H1 (cell line): ENCODE results near the gene FAM149A. TPM values are rescaled to one million over a fixed set of nuclear protein-coding genes. Genes with fewer than 3 reads are reported as not detected.

Experiments used
- CTCF ChIA-PET: fragments of 300-600 bp; sonication (Branson Sonifier 250); formaldehyde crosslinking; loops from one replicate; lab custom pipeline; 2021; ENCODE audit not compliant: partially characterized antibody; lab: Charles Lee
- POLR2A ChIA-PET: fragments of 300-600 bp; sonication (Branson Sonifier 250); formaldehyde crosslinking; loops from one replicate; lab custom pipeline; 2021; ENCODE audit warnings: inconsistent platforms; ENCODE audit not compliant: partially characterized antibody; lab: Charles Lee
- DNase-seq, 2 experiments: peaks; one replicate each; pipeline versions ENCODE4 v3.0.0 to v3.0.0-alpha.2; 2010 to 2022; ENCODE audit warnings: low spot score in 2 of 2, low read depth in 1 of 2, mixed read lengths in 1 of 2
- FAIRE-seq: peaks from 2 replicates; lab custom pipeline; 2011; peaks lifted over from hg19 to GRCh38; lab: Jason Lieb, UNC
- H2AFZ ChIP-seq: 2 replicates; pipeline ENCODE4 v1.8.1; 2012; ENCODE audit warnings: low read length, inconsistent platforms
- H2AK5ac ChIP-seq: 2 replicates; pipeline ENCODE4 v1.6.1; 2013; ENCODE audit warnings: low read depth, low read length
- H2BK120ac ChIP-seq: replicated peaks from 2 replicates; pipeline ENCODE3; 2013; ENCODE audit warnings: low read depth, low read length, inconsistent platforms
- H2BK12ac ChIP-seq: 2 replicates; pipeline ENCODE4 v1.6.1; 2013; ENCODE audit warnings: low read depth, low read length
- H2BK15ac ChIP-seq: 2 replicates; pipeline ENCODE4 v1.6.1; 2013; ENCODE audit warnings: low read length
- H2BK20ac ChIP-seq: 2 replicates; pipeline ENCODE4 v1.6.1; 2013; ENCODE audit warnings: low read length
- H2BK5ac ChIP-seq: 2 replicates; pipeline ENCODE4 v1.6.1; 2013; ENCODE audit warnings: low read depth, low read length
- H3K14ac ChIP-seq: 2 replicates; pipeline ENCODE4 v1.6.1; 2013; ENCODE audit warnings: inconsistent platforms; ENCODE audit not compliant: insufficient read length
- H3K18ac ChIP-seq: 2 replicates; pipeline ENCODE4 v1.6.1; 2013; ENCODE audit warnings: low read length; ENCODE audit errors: extremely low read depth
- H3K23ac ChIP-seq: 2 replicates; pipeline ENCODE4 v1.6.1; 2013; ENCODE audit warnings: inconsistent platforms; ENCODE audit not compliant: insufficient read length
- H3K23me2 ChIP-seq: 2 replicates; pipeline ENCODE4 v1.6.1; 2013; ENCODE audit warnings: low read depth, low read length
- H3K27ac ChIP-seq: 2 replicates; pipeline ENCODE4 v1.6.1; 2011; ENCODE audit warnings: low read depth, low read length, inconsistent platforms
- H3K27me3 ChIP-seq, 4 experiments: replicated peaks in 1 of 4; 1 replicate in 1 of 4; 2 replicates in 3 of 4; pipeline versions ENCODE4 v1.6.1 to v1.8.1; 2011 to 2013; ENCODE audit warnings: low read length in 3 of 4, mild to moderate bottlenecking in 3 of 4, inconsistent platforms in 2 of 4, mixed read lengths in 2 of 4, moderate library complexity in 1 of 4; ENCODE audit not compliant: control insufficient read depth in 3 of 4, insufficient read depth in 3 of 4; ENCODE audit errors: extremely low read depth in 1 of 4
- H3K36me3 ChIP-seq, 4 experiments: 2 replicates each; pipeline versions ENCODE4 v1.6.1 to v1.8.1; 2011 to 2013; ENCODE audit warnings: mild to moderate bottlenecking in 4 of 4, low read length in 3 of 4, moderate library complexity in 2 of 4, control low read depth in 1 of 4, inconsistent platforms in 1 of 4; ENCODE audit not compliant: insufficient read depth in 4 of 4, control insufficient read depth in 2 of 4
- H3K4ac ChIP-seq: replicated peaks from 2 replicates; pipeline ENCODE3; 2013; ENCODE audit warnings: low read length, low read depth, mixed read lengths, inconsistent platforms; ENCODE audit not compliant: insufficient read length
- H3K4me1 ChIP-seq, 4 experiments: replicated peaks in 1 of 4; 1 replicate in 1 of 4; 2 replicates in 3 of 4; pipeline versions ENCODE4 v1.6.1 to v1.8.1; 2011 to 2013; ENCODE audit warnings: low read length in 3 of 4, inconsistent platforms in 2 of 4, mixed read lengths in 1 of 4; ENCODE audit not compliant: insufficient read depth in 4 of 4, control insufficient read depth in 3 of 4
- H3K4me2 ChIP-seq, 2 experiments: 2 replicates each; pipeline versions ENCODE4 v1.6.1 to v1.8.1; 2011 to 2013; ENCODE audit warnings: low read depth in 2 of 2, low read length in 2 of 2, control low read depth in 1 of 2, inconsistent platforms in 1 of 2, mild to moderate bottlenecking in 1 of 2; ENCODE audit not compliant: insufficient read depth in 1 of 2
- H3K4me3 ChIP-seq, 4 experiments: fragments of 200-600, 300-600 bp in 1 of 4; sonication (generic), shearing (Covaris generic), sonication (Bioruptor Twin) in 1 of 4; 2 replicates each; pipeline versions ENCODE4 v1.5.1 to v1.8.1; 2011 to 2016; ENCODE audit warnings: low read length in 4 of 4, low read depth in 3 of 4, control low read depth in 2 of 4, inconsistent platforms in 2 of 4, mild to moderate bottlenecking in 2 of 4, mixed read lengths in 1 of 4, moderate library complexity in 1 of 4; ENCODE audit not compliant: insufficient read depth in 2 of 4; ENCODE audit errors: extremely low read depth in 1 of 4
- H3K56ac ChIP-seq: replicated peaks from 2 replicates; pipeline ENCODE3; 2013; ENCODE audit warnings: low read depth, mild to moderate bottlenecking, mixed read lengths, low read length, inconsistent platforms; ENCODE audit not compliant: insufficient read length
- H3K79me1 ChIP-seq: 2 replicates; pipeline ENCODE4 v1.6.1; 2013; ENCODE audit warnings: low read depth, low read length, control low read depth
- H3K79me2 ChIP-seq, 2 experiments: 2 replicates each; pipeline versions ENCODE4 v1.6.1 to v1.8.1; 2012 to 2013; ENCODE audit warnings: low read length in 2 of 2, mild to moderate bottlenecking in 2 of 2, inconsistent platforms in 1 of 2; ENCODE audit not compliant: insufficient read depth in 2 of 2, control insufficient read depth in 1 of 2
- H3K9ac ChIP-seq, 4 experiments: replicated peaks in 1 of 4; 1 replicate in 1 of 4; 2 replicates in 3 of 4; pipeline versions ENCODE4 v1.6.1 to v1.8.1; 2011 to 2013; ENCODE audit warnings: low read depth in 3 of 4, low read length in 3 of 4, control low read depth in 2 of 4, mild to moderate bottlenecking in 2 of 4, moderate library complexity in 2 of 4, inconsistent platforms in 1 of 4; ENCODE audit errors: extremely low read depth in 1 of 4
- H3K9me3 ChIP-seq, 2 experiments: 2 replicates each; pipeline versions ENCODE4 v1.6.1 to v1.8.1; 2012 to 2013; ENCODE audit warnings: mild to moderate bottlenecking in 2 of 2, moderate library complexity in 2 of 2, control low read depth in 1 of 2, inconsistent platforms in 1 of 2, low read depth in 1 of 2, low read length in 1 of 2, mixed read lengths in 1 of 2; ENCODE audit not compliant: insufficient read depth in 2 of 2
- H4K20me1 ChIP-seq, 2 experiments: replicated peaks in 1 of 2; 2 replicates each; pipeline versions ENCODE3 to v1.8.1; 2011 to 2013; ENCODE audit warnings: inconsistent platforms in 2 of 2, low read length in 2 of 2, mild to moderate bottlenecking in 1 of 2; ENCODE audit not compliant: insufficient read depth in 2 of 2, control insufficient read depth in 1 of 2
- H4K5ac ChIP-seq: 2 replicates; pipeline ENCODE4 v1.6.1; 2013; ENCODE audit warnings: low read length, low read depth, mixed read lengths, inconsistent platforms; ENCODE audit not compliant: insufficient read length
- H4K8ac ChIP-seq: 2 replicates; pipeline ENCODE4 v1.8.0; 2013; ENCODE audit warnings: mild to moderate bottlenecking, moderate library complexity, low read length, inconsistent platforms; ENCODE audit not compliant: insufficient read depth; ENCODE audit errors: extremely low read depth
- H4K91ac ChIP-seq: replicated peaks from 2 replicates; pipeline ENCODE3; 2013; ENCODE audit warnings: low read length, mixed read lengths, inconsistent platforms; ENCODE audit not compliant: insufficient read length
- FOSL1 ChIP-seq: IDR thresholded peaks from 2 replicates; pipeline ENCODE4 v1.6.1; 2011; ENCODE audit warnings: mild to moderate bottlenecking, low read depth, low read length, moderate library complexity; ENCODE audit not compliant: insufficient read depth
- GABPA ChIP-seq: IDR thresholded peaks from 2 replicates; pipeline ENCODE4 v1.6.1; 2011; ENCODE audit warnings: mild to moderate bottlenecking, low read length, moderate library complexity, borderline replicate concordance; ENCODE audit not compliant: insufficient read depth
- HDAC6 ChIP-seq: IDR thresholded peaks from one replicate; pipeline ENCODE4 v1.7.1; 2012; ENCODE audit warnings: low read depth, mild to moderate bottlenecking, inconsistent platforms, low read length, moderate library complexity
- KDM4A ChIP-seq: IDR thresholded peaks from one replicate; pipeline ENCODE4 v1.7.1; 2012; ENCODE audit warnings: low read depth, mild to moderate bottlenecking, moderate library complexity, low read length, inconsistent platforms; ENCODE audit not compliant: severe bottlenecking
- RBBP5 ChIP-seq: IDR thresholded peaks from 2 replicates; pipeline ENCODE4 v1.7.1; 2012; ENCODE audit warnings: low read depth, mild to moderate bottlenecking, inconsistent platforms, low read length, moderate library complexity, borderline replicate concordance
- RXRA ChIP-seq: IDR thresholded peaks from 2 replicates; pipeline ENCODE4 v1.6.1; 2011; ENCODE audit warnings: low read depth, mild to moderate bottlenecking, low read length, moderate library complexity; ENCODE audit not compliant: insufficient read depth
- SP2 ChIP-seq: IDR thresholded peaks from 2 replicates; pipeline ENCODE4 v1.6.1; 2012; ENCODE audit warnings: mild to moderate bottlenecking, low read length, inconsistent platforms
- SP4 ChIP-seq: IDR thresholded peaks from 2 replicates; pipeline ENCODE4 v1.6.1; 2012; ENCODE audit warnings: low read length, inconsistent platforms
- SUZ12 ChIP-seq: fragments of 200-600 bp; sonication (generic); IDR thresholded peaks from 2 replicates; pipeline ENCODE4 v1.6.1; 2012; ENCODE audit warnings: mild to moderate bottlenecking, inconsistent platforms, low read length, moderate library complexity, mixed read lengths
- TBP ChIP-seq: IDR thresholded peaks from 2 replicates; pipeline ENCODE4 v1.6.1; 2011; ENCODE audit warnings: low read depth, low read length, improper control_type of control experiment
- WGBS, 2 experiments: shearing (Covaris generic) in 1 of 2; methylation state at CpG; one replicate each; pipeline versions ENCODE4 v1.1.6 to v1.1.7; 2013 to 2015; ENCODE audit warnings: low lambda C conversion rate in 2 of 2, mixed read lengths in 2 of 2, inconsistent platforms in 1 of 2, low coverage in 1 of 2, missing lambda C conversion rate in 1 of 2; ENCODE audit not compliant: insufficient replicate concordance in 2 of 2, insufficient coverage in 1 of 2, insufficient read length in 1 of 2; ENCODE audit errors: extremely low coverage in 1 of 2, missing lambda C conversion rate in 1 of 2; 5-methylcytosine and 5-hydroxymethylcytosine counted together
- polyA plus RNA-seq, 7 experiments: library from polyadenylated mRNA; depleted of rRNA in 3 of 7; stranded (reverse) in 5 of 7; unstranded in 2 of 7; fragments of >200 nt in 5 of 7; fragments of 200-250 nt in 2 of 7; gene quantifications; 1 replicate in 5 of 7; 2 replicates in 1 of 7; 4 replicates in 1 of 7; pipeline versions ENCODE4 v1.2.1 to v1.2.3, GENCODE V29; 2011 to 2013; ENCODE audit warnings: missing spikeins in 2 of 7, mixed read lengths in 2 of 7
- total RNA-seq: library from RNA; stranded (reverse); fragmentation: NEBNext Ultra II Directional; extraction: Animal tissue kit (Norgen Biotek cat#: 25700); gene quantifications from 2 replicates; pipeline ENCODE4 v1.2.1, GENCODE V29; 2021

Gene FAM149A
- total and polyA plus RNA-seq, 2 of the 8 experiments (the other 6 are each of a cell fraction or from before 2014, with no cell fraction given): 6.1 to 8.5 TPM

DNA sequence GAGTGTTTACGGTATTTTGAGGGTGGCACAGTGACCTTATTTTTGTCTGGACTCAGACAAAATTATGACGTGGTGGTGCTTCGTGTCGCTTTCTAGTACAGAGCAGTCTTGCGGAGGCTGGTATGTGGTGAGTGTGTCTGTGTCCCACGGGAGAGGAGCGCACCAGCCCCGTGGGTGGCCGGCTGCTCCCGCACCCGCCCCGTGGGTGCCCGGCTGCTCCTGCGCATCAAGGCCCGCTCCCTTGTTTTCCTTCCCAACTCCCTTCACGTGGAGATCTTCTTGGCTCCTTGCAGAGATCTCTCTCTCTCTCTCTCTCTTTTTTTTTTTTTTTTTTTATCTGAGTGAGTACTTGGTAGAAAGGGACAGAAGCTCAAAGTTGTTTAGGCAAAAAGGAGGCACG lies 12.2 kb upstream of the FAM149A start:
- Histone ChIP-seq H3K4me2 (no peak overlapping the region), H3K27ac (no peak overlapping the region), H3K4me1 (peaks cover 0 to 2% (median 0%) of the 10 kb centered on the region in 4 experiments; a peak in 1 of 7 replicates), H3K27me3 (no peaks in the 10 kb centered on the region; a peak in 2 of 7 replicates), H4K91ac (no peak overlapping the region), H3K14ac (no peak overlapping the region), H4K5ac (no peak overlapping the region), H3K23me2 (no peaks in the 10 kb centered on the region), H3K4ac (no peak overlapping the region), H2AK5ac (no peak overlapping the region), H3K9me3 (no peaks in the 10 kb centered on the region), H2BK120ac (no peak overlapping the region), H2BK12ac (no peak overlapping the region), H3K23ac (no peak overlapping the region), H2BK20ac (no peak overlapping the region), H3K36me3 (no peaks in the 10 kb centered on the region), H3K18ac (no peak overlapping the region), H2AFZ (no peak overlapping the region), H3K79me2 (no peaks in the 10 kb centered on the region), H2BK15ac (no peak overlapping the region), H3K4me3 (no peak overlapping the region), H3K56ac (no peak overlapping the region), H4K8ac (no peak overlapping the region), H2BK5ac (no peak overlapping the region), H4K20me1 (no peaks in the 10 kb centered on the region), H3K9ac (no peak overlapping the region), H3K79me1 (no peaks in the 10 kb centered on the region)
- FAIRE-seq (no peak), DNase-seq (no peak)
- ChIA-PET CTCF (interaction anchor here (0.7 to 1.0 kb wide), 2 partner anchors 45 to 845 kb away, joined by 3 read pairs; no protein-coding TSS in a partner anchor), POLR2A (interaction anchor here (0.6 to 1.1 kb wide), 2 partner anchors 30 to 184 kb away, joined by 4 to 5 read pairs; no protein-coding TSS in a partner anchor)
- TF ChIP-seq RBBP5 (no peak), FOSL1 (no peak), SP2 (no peak), RXRA (no peak), TBP (no peak), SUZ12 (no peak), SP4 (no peak), KDM4A (no peak), GABPA (no peak), HDAC6 (no peak)
- WGBS, 2 experiments: 95% methylated on average over 8 of the region's 17 CpGs; no CpG with 5 or more reads in 1 of the 2 experiments
